Stimulated activated CD4-positive, alpha-beta T cell treated with anti-CD3 and anti-CD28 coated beads, Interleukin-4, amount 100 ng/mL, for 4 hours (primary cell): ENCODE data around the gene PPM1J.
A peak's percentile ranks its signal among the peaks of the same experiment; 100 is the strongest.

Source experiments
- DNase-seq, 2 experiments: peaks; one replicate each; pipeline ENCODE4 v3.0.0-alpha.2; 2020

Gene PPM1J

GRCh38 chr1:112720800-112721199 is 5.7 kb upstream of the PPM1J start:
- DNase-seq: no peak

GRCh38 chr1:112719706-112720105 is 4.6 kb upstream of the PPM1J start:
- no peak for DNase-seq

GRCh38 chr1:112718691-112719418 is 3.7 kb upstream of the PPM1J start:
- peak; percentile 70 to 79 for DNase-seq

- DNase-seq: no peak
Measured at GRCh38 chr1:112717263-112717873, 2.2 kb upstream of the PPM1J start.

DNA sequence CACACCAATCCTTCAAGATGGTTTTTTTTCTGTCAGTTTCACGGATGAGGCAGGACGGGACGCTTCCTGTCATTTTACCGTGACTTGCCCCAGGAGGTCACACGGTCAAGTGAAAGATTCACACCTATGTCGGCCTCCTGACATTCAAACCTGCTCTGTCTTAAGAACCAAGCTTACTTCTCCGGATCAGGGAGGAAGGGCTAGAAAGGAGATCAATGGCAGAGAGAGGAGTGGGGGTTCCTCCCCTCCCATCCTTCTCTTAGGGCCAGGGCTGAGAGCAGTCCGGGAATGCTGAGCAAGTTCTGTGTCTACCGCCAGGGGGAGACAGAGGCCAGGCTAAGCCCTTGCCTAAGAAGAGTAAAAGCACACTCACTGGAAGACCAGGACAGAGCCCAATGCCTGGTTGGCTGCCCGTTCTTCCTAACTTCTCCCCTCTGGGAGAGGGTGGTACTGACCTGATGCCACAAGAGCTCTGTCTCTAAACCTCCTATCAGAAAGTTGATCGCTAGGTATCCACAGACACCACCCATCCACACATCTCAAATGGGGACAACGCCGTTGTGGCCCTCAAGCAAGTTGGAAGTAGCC is 1.1 kb upstream of the PPM1J start:
- peak; percentile 74 to 76 for DNase-seq

DNA sequence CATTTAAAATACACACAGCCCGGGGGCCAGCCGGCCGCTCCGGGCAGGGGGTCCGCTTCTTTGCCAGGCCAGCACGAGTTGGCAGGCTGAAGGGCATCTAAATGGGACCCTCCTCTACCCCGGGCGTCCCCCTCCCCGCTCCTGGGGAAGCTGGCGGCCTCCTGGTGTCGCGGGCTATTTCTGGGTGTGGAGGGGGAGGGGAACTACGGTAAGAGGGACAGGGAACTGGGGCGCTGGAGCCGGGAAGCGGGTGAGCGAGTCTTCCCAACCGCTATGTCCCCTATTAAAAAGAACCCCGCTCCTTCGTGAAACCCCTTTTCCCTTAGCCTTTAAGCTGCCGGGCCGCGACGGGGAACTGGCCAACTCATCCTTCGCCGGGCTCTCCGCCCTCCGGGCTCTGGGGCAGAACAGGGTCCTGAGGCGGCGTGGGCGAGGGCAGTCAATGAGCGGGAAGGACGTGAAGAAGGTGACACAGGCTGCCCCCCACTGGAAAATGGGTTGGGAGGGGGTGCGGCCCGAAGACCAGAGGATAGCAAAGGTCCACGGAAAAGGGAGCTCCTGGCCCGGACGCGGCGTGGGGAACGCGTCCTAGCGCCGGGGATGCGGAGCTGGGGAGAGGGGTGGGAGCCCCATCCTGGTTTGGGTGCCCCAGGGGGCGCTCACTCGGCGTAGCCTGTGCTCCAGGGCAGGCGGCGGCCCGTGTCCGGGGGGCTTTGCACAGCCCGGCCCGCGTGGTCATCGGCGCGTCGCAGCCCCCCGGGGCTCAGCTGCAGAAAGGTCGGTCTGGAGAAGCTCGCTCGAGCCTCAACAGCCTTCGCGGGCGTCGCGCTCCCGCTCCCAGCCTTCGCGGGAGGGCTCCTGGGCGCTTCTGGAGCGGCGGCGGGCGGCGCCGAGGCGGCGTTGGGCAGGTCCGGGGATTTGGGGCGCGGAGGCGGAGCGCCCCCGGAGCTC is 544 bp downstream of the PPM1J start:
- DNase-seq: no peak

DNA sequence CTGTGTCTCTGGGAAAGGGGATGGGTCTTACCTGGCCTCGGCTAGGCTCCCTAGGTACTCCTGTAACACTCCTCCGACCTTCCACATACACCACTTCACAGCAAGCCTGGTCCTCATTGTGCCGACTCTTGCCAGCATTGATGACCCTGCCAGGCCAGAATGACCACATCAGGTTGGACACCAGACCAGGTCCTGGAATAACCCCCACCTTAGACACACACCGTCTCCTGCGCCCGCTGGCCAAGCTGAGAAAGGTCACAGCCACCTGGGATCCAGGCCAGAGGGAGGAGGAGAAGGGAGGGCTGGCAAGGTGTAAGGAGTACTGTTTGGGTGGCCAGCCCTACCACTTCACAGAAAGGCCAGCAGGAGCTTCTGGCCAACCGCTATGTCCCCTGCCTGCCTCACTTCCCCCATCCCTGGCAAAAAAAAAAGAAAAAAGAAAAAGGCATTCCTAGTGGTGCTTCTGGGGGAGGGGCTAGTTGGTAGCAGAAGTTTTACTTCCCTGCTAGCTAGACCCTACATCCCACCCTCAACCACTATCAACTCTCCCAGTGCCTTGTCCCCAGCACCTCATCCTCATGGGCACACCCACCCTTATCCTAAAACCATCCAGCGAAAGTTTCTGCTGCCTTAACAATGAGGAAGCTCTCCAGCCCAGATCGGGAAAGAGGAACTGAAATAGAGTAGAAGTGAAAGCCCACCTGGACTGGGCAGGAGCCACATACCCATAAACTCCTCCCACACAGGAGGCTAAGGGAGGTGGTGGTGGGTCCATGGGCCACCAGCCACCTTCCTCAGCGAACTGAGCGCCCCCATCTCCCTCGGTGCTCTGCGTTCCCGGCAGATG is 1.4 kb downstream of the PPM1J start:
- no peak for DNase-seq

- no peak for DNase-seq
Measured at GRCh38 chr1:112712701-112713128, 2.4 kb downstream of the PPM1J start.

- DNase-seq: no peak
Measured at GRCh38 chr1:112712191-112712590, 2.9 kb downstream of the PPM1J start.

- DNase-seq: no peak
Measured at GRCh38 chr1:112711670-112712069, 3.5 kb downstream of the PPM1J start.

- no peak for DNase-seq
Measured at GRCh38 chr1:112711041-112711440, 4.1 kb downstream of the PPM1J start.

DNA sequence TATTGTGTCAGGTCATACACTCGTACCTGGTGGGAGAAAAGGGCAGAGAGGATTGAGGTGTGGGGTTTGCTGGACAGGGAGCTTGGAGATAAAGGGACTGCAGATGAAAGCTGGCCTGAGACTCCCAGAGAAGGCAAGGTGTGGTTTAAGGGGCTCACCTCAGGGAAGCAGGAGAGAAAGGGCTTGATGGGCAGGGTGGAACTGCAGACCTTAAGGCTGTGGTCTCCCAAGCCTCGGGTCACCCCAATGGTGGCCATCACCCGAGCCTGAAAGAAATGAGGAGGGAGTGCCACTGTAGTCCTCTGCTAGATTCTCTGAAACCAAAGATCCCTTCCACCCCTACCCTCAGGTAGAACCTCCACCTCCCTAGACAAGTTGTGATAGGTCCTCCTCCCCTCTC is 4.5 kb downstream of the PPM1J start:
- no peak for DNase-seq

- no peak for DNase-seq
Measured at GRCh38 chr1:112710159-112710558, 5.0 kb downstream of the PPM1J start.

- no peak for DNase-seq
Measured at GRCh38 chr1:112708489-112708888, 6.6 kb downstream of the PPM1J start.

DNA sequence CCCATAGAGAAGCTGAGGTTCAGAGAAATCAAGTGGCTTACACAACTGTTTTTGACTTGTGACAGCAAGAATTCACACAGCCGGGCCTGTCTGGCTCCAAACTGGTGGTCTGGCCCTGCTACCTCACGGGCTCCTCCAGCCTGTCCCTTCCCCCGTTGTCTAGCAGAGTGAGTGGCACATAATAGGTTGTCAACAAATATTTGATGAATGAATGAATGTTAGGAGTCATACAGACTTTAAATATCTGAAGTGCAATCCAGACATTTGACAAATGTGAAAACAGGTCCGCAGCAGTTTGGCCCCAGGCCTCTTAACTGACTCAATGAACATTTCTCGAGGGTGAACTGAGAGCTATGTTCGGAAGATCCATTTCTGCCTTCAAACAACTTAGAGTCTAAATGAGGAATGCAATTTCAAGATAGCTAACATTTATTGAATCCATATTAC is 7.1 kb downstream of the PPM1J start:
- no peak for DNase-seq

- peak; percentile 56 to 66 for DNase-seq
Measured at GRCh38 chr1:112707221-112708001, 7.7 kb downstream of the PPM1J start.

DNA sequence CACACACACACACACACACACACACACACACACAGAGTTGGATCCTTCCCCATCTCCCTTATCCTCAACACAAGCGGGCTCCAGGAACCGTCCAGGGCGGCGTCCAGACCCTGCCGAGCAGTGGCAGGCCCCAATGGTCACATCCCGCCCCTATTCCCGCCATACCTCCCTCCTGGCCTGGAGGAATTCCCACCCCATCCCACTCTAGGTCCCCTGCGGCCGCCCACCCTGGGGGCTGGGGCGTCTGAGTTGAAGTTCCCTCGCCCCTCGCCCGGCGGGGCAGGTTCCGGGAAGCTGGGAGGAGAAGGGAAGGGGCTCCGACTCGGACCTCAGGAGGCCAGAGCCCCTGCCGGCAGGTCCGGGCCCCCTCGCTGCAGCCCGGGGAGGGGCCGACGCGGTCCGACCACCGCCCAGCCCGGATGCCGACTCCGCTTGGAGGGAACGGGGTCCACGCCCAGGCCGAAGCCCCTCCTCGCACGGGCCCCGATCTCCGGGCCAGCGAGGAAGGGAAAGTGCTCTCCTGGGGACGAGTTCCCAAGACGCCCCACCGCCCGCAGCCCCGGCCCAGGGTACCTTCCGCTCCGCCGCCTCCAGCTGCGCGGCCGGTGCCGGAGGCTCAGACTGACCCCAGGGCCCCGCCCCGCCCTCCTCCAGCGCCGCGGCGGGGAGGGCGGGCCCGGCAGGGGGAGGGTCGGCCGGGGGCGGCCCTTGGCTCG is 8.5 kb downstream of the PPM1J start, which contains the start of gene RHOC:
Gene RHOC (minus strand): TSS at position 623 of the 716 bp plus-strand sequence. CDS start 3,328 bp downstream, outside the sequence.
- no peak for DNase-seq

GRCh38 chr1:112704934-112705627 is 10.1 kb downstream of the PPM1J start:
- DNase-seq: peak in 1 of 2 experiments; percentile 31

- DNase-seq: no peak
Measured at GRCh38 chr1:112704391-112704933, 10.7 kb downstream of the PPM1J start.
